Hepatocyte (in vitro differentiated cells): ENCODE data around the gene ALDH3A1. TPM values are rescaled to one million over a fixed set of nuclear protein-coding genes. Genes with fewer than 3 reads are reported as not detected.
"Not testable (repeated sequence)": the region's sequence is repeated elsewhere in the genome, so short reads cannot be mapped to it uniquely, and the experiment has no call there.

Experiments
- DNase-seq: peaks from one replicate; pipeline ENCODE4 v3.0.0-alpha.2; 2016; ENCODE audit warnings: low spot score
- H2AFZ ChIP-seq: fragments of 200-600 bp; sonication (generic); 2 replicates; pipeline ENCODE4 v1.6.0; 2016; ENCODE audit warnings: antibody characterized with exemption, mild to moderate bottlenecking
- H3K27ac ChIP-seq: fragments of 200-600 bp; sonication (generic); 2 replicates; pipeline ENCODE4 v1.5.1; 2016; ENCODE audit warnings: mild to moderate bottlenecking
- H3K27me3 ChIP-seq: fragments of 200-600 bp; sonication (generic); 2 replicates; pipeline ENCODE4 v1.6.1; 2016
- H3K36me3 ChIP-seq: fragments of 200-600 bp; sonication (generic); replicated peaks from 2 replicates; pipeline ENCODE4 v1.5.1; 2016; ENCODE audit warnings: low read depth; ENCODE audit not compliant: insufficient read depth
- H3K4me1 ChIP-seq: fragments of 200-600 bp; sonication (generic); 2 replicates; pipeline ENCODE4 v1.5.1; 2016; ENCODE audit warnings: mild to moderate bottlenecking, moderate library complexity; ENCODE audit not compliant: insufficient read depth
- H3K4me2 ChIP-seq: fragments of 200-600 bp; sonication (generic); 2 replicates; pipeline ENCODE4 v1.6.0; 2016
- H3K4me3 ChIP-seq: fragments of 200-600 bp; sonication (generic); 2 replicates; pipeline ENCODE4 v1.5.1; 2016; ENCODE audit warnings: mild to moderate bottlenecking
- H3K79me2 ChIP-seq: fragments of 200-600 bp; sonication (generic); 2 replicates; pipeline ENCODE4 v1.6.0; 2017; ENCODE audit warnings: mild to moderate bottlenecking
- H3K9me2 ChIP-seq: fragments of 200-600 bp; sonication (generic); replicated peaks from 2 replicates; pipeline ENCODE4 v1.6.0; 2017; ENCODE audit warnings: mild to moderate bottlenecking; ENCODE audit not compliant: insufficient read depth
- H3K9me3 ChIP-seq: fragments of 200-600 bp; sonication (generic); 2 replicates; pipeline ENCODE4 v1.5.1; 2016; ENCODE audit warnings: low read depth, mild to moderate bottlenecking
- H4K20me1 ChIP-seq: fragments of 200-600 bp; sonication (generic); 2 replicates; pipeline ENCODE4 v1.6.0; 2016; ENCODE audit warnings: mild to moderate bottlenecking; ENCODE audit not compliant: insufficient read depth, poor library complexity, severe bottlenecking
- EZH2 ChIP-seq: fragments of 200-600 bp; sonication (generic); IDR thresholded peaks from 2 replicates; pipeline ENCODE4 v1.6.1; 2016; ENCODE audit warnings: antibody characterized with exemption, mild to moderate bottlenecking, borderline replicate concordance
- EZH2phosphoT487 ChIP-seq: fragments of 200-600 bp; sonication (generic); IDR thresholded peaks from one replicate; pipeline ENCODE4 v1.6.1; 2018; ENCODE audit warnings: antibody characterized with exemption, mild to moderate bottlenecking, low read depth, moderate library complexity; ENCODE audit not compliant: unreplicated experiment, severe bottlenecking
- WGBS: methylation state at CpG from one replicate; pipeline ENCODE4 v1.1.6; 2016; ENCODE audit warnings: low lambda C conversion rate; ENCODE audit errors: missing lambda C conversion rate; 5-methylcytosine and 5-hydroxymethylcytosine counted together
- polyA plus RNA-seq: library from polyadenylated mRNA; unstranded; fragments of >200 nt; fragmentation: Nextera tagmentation; extraction: Ambion mirVana; gene quantifications from 2 replicates; pipeline ENCODE4 v1.2.1, GENCODE V29; 2016
- total RNA-seq: library from RNA; depleted of rRNA; stranded (reverse); fragments of >200 nt; gene quantifications from 2 replicates; pipeline ENCODE4 v1.2.3, GENCODE V29; 2014
- TF ChIP-seq, protein P1 (sequence below): fragments of 200-600 bp; sonication (generic); IDR thresholded peaks from 2 replicates; pipeline ENCODE4 v1.5.1; 2016; ENCODE audit warnings: antibody characterized with exemption, mild to moderate bottlenecking; ENCODE audit not compliant: poor library complexity

The ALDH3A1 gene
- total and polyA plus RNA-seq, 2 experiments from 2014 or later: 0.90 to 1.4 TPM

DNA sequence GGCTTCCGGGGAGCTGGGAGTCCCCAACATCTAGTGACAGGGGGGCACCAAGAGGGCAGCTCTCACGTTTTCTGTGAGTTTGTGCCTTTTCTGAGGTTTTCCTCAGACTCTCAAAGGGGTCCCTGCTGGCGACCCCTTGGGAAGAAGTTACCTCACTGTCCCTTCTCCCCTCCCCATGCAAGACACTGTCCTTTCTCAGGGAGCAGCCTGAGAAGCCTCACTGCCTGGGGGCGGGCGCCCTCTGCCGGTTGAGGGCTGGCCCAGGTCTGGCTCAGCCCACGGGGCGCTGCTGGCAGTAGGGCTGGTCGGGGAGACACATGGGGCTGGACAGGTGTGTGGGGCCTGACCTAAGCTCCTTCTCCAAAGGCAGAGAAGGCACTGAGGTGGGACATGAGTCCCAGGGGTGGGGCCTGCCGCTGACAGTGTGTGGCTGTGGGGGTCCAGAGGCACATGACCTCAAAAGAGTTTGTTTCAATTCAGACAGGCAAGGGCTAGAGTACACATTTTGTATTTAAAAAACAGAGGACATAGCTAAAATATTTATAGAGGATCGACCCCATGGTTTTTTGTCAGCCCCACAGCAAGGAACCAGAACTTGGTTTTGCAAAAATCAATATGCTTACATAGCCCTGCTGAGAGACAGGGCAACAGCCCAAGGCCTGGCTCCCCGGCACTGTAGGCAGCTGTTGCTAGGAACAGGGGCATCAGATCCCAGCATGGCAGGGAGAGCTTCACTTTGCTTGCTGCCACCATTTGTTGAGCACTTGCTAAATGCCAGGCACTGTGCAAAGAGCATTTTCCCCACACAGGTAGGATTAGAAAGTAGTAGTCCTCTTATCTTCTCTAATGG lies 18.5 kb upstream of the ALDH3A1 start:
- no peaks in the 10 kb centered on the region for H3K9me3 ChIP-seq
- no peak overlapping the region for H3K27ac ChIP-seq
- no peak overlapping the region for H3K4me3 ChIP-seq
- no peak overlapping the region for H3K4me2 ChIP-seq
- DNase-seq: peak; percentile 85
- 24% methylated on average over 12 of the region's 12 CpGs for WGBS
- no peaks in the 10 kb centered on the region for H3K36me3 ChIP-seq
- no peaks in the 10 kb centered on the region for H4K20me1 ChIP-seq
- no peaks in the 10 kb centered on the region for H3K9me2 ChIP-seq
- H3K79me2 ChIP-seq: no peaks in the 10 kb centered on the region
- peaks cover 3% of the 10 kb centered on the region for H3K4me1 ChIP-seq
- H3K27me3 ChIP-seq: no peaks in the 10 kb centered on the region
- H2AFZ ChIP-seq: no peak overlapping the region
- no peak for TF ChIP-seq EZH2
- TF ChIP-seq, protein P1, sequence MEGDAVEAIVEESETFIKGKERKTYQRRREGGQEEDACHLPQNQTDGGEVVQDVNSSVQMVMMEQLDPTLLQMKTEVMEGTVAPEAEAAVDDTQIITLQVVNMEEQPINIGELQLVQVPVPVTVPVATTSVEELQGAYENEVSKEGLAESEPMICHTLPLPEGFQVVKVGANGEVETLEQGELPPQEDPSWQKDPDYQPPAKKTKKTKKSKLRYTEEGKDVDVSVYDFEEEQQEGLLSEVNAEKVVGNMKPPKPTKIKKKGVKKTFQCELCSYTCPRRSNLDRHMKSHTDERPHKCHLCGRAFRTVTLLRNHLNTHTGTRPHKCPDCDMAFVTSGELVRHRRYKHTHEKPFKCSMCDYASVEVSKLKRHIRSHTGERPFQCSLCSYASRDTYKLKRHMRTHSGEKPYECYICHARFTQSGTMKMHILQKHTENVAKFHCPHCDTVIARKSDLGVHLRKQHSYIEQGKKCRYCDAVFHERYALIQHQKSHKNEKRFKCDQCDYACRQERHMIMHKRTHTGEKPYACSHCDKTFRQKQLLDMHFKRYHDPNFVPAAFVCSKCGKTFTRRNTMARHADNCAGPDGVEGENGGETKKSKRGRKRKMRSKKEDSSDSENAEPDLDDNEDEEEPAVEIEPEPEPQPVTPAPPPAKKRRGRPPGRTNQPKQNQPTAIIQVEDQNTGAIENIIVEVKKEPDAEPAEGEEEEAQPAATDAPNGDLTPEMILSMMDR: peak; percentile 95
- TF ChIP-seq EZH2phosphoT487: no peak

DNA sequence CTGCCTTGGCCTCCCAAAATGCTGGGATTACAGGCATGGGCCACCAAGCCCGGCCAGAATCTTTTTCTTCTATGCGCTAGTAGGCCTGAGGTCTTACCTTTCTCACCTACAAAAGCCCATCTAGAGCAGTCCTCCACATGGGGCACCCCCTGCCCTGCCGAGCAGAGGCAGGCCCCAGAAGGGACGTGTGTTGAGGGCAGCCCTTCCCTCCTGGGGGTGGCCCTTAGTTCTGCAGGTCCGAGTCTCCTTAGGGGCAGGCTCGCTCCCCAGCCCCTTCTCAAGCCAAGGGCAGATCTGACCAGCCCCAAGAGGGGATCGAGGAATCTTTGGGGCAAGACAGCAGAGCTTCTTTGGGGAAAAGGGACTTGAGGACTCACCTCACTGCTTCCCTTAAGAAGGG lies 17.9 kb upstream of the ALDH3A1 start:
- H3K27me3 ChIP-seq: no peaks in the 10 kb centered on the region
- 86% methylated on average over 7 of the region's 7 CpGs for WGBS
- H3K4me1 ChIP-seq: peaks cover 3% of the 10 kb centered on the region
- no peaks in the 10 kb centered on the region for H3K9me3 ChIP-seq
- no peak for DNase-seq
- TF ChIP-seq EZH2: no peak
- TF ChIP-seq, protein P1: no peak
- no peak for TF ChIP-seq EZH2phosphoT487
- H3K4me3 ChIP-seq: no peak overlapping the region
- H3K4me2 ChIP-seq: no peak overlapping the region
- H4K20me1 ChIP-seq: no peaks in the 10 kb centered on the region
- no peaks in the 10 kb centered on the region for H3K79me2 ChIP-seq
- no peaks in the 10 kb centered on the region for H3K9me2 ChIP-seq
- H3K27ac ChIP-seq: no peak overlapping the region
- H3K36me3 ChIP-seq: no peaks in the 10 kb centered on the region
- H2AFZ ChIP-seq: no peak overlapping the region

DNA sequence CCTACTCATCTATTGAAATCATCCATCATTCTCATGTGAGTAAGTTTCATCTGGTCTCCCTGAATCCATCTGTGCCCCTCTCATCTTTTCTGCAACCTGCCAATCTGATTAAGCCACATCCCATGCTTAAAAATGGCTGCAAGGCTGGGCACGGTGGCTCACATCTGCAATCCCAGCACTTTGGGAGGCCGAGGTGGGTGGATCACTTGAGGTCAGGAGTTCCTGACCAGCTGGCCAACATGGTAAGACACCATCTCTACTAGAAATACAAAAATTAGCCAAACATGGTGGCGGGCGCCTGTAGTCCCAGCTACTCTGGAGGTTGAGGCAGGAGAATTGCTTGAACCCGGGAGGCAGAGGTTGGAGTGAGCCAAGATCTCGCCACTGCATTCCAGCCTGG lies 15.9 kb upstream of the ALDH3A1 start:
- H3K9me3 ChIP-seq, H4K20me1 ChIP-seq, DNase-seq, H3K27ac ChIP-seq, H3K4me1 ChIP-seq, H2AFZ ChIP-seq, H3K36me3 ChIP-seq, H3K4me2 ChIP-seq, H3K79me2 ChIP-seq, H3K4me3 ChIP-seq, H3K9me2 ChIP-seq, H3K27me3 ChIP-seq: not testable (repeated sequence)
- 89% methylated on average over 6 of the region's 6 CpGs for WGBS

DNA sequence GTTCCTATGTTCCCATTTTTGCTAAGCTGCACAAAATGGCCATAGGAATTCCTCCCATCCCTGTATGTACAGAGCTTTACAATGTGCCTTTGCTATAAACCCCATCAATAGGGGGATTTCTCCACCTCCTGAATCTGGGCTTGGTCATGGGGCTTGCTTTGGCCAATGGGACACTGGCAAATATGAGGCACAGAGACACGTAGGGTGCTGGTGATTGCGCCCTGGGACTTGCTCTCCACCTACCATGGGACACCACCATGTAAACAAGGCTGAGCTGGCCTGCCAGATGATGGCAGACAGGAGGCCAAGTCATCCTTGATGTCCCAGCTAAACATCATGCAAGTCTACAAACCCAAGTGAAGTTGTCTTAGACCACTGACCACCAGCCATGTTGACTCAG lies 15.3 kb upstream of the ALDH3A1 start:
- H3K9me2 ChIP-seq: no peaks in the 10 kb centered on the region
- no peak overlapping the region for H3K4me3 ChIP-seq
- no peak for TF ChIP-seq EZH2
- TF ChIP-seq EZH2phosphoT487: no peak
- TF ChIP-seq, protein P1: no peak
- H2AFZ ChIP-seq: no peak overlapping the region
- no peak overlapping the region for H3K4me2 ChIP-seq
- DNase-seq: no peak
- no peaks in the 10 kb centered on the region for H3K4me1 ChIP-seq
- H3K79me2 ChIP-seq: no peaks in the 10 kb centered on the region
- H3K36me3 ChIP-seq: no peaks in the 10 kb centered on the region
- H3K9me3 ChIP-seq: no peaks in the 10 kb centered on the region
- no peaks in the 10 kb centered on the region for H4K20me1 ChIP-seq
- 96% methylated on average over 2 of the region's 2 CpGs for WGBS
- no peaks in the 10 kb centered on the region for H3K27me3 ChIP-seq
- H3K27ac ChIP-seq: no peak overlapping the region
